NT2/D1 (cell line): Measurements from ENCODE around the gene AGMO.

Experiments
- DNase-seq: peaks from one replicate; pipeline ENCODE4 v3.0.0-alpha.2; 2011; ENCODE audit warnings: low read depth, low spot score
- H3K27me3 ChIP-seq: 2 replicates; pipeline ENCODE4 v1.6.0; 2011; ENCODE audit warnings: mild to moderate bottlenecking; ENCODE audit not compliant: insufficient read length, insufficient read depth
- H3K36me3 ChIP-seq: 2 replicates; pipeline ENCODE4 v1.6.1; 2011; ENCODE audit warnings: mild to moderate bottlenecking, low read length, mixed read lengths; ENCODE audit not compliant: insufficient read depth, insufficient read length
- H3K4me1 ChIP-seq: 2 replicates; pipeline ENCODE4 v1.5.1; 2011; ENCODE audit not compliant: insufficient read depth, insufficient read length
- H3K4me3 ChIP-seq: 2 replicates; pipeline ENCODE4 v1.5.1; 2011; ENCODE audit warnings: low read depth; ENCODE audit not compliant: insufficient read length
- H3K9ac ChIP-seq: 2 replicates; pipeline ENCODE4 v1.6.0; 2011; ENCODE audit warnings: low read depth; ENCODE audit not compliant: insufficient read length
- H3K9me3 ChIP-seq: 2 replicates; pipeline ENCODE4 v1.5.1; 2011; ENCODE audit warnings: mild to moderate bottlenecking, low read length; ENCODE audit not compliant: insufficient read depth
- SUZ12 ChIP-seq: IDR thresholded peaks from 2 replicates; pipeline ENCODE4 v1.6.1; 2011; ENCODE audit not compliant: insufficient read length, insufficient read depth; ENCODE audit errors: extremely low read depth
- YY1 ChIP-seq: IDR thresholded peaks from 2 replicates; pipeline ENCODE4 v1.6.1; 2011; ENCODE audit not compliant: insufficient read length, insufficient read depth
- ZNF274 ChIP-seq: IDR thresholded peaks from 2 replicates; pipeline ENCODE4 v1.6.1; 2011; ENCODE audit warnings: mild to moderate bottlenecking, low read depth, low read length

AGMO gene

GRCh38 chr7:15461576-15461975 lies 100.2 kb downstream of the AGMO start:
- H3K9me3 ChIP-seq, result no peaks in the 10 kb centered on the region
- no peaks in the 10 kb centered on the region for H3K36me3 ChIP-seq
- no peaks in the 10 kb centered on the region for H3K4me1 ChIP-seq
- H3K9ac ChIP-seq, result no peak overlapping the region
- no peak for TF ChIP-seq YY1
- TF ChIP-seq SUZ12, result no peak
- TF ChIP-seq ZNF274, result no peak
- no peak overlapping the region for H3K4me3 ChIP-seq
- no peaks in the 10 kb centered on the region for H3K27me3 ChIP-seq
- no peak for DNase-seq

GRCh38 chr7:15459018-15459615 lies 102.7 kb downstream of the AGMO start:
- Histone ChIP-seq H3K27me3 (no peaks in the 10 kb centered on the region), H3K9ac (no peak overlapping the region), H3K36me3 (no peaks in the 10 kb centered on the region), H3K9me3 (no peaks in the 10 kb centered on the region), H3K4me1 (no peaks in the 10 kb centered on the region), H3K4me3 (no peak overlapping the region)
- TF ChIP-seq YY1 (no peak), ZNF274 (no peak), SUZ12 (no peak)
- no peak for DNase-seq

- Histone ChIP-seq H3K9ac (no peak overlapping the region), H3K9me3 (no peaks in the 10 kb centered on the region), H3K36me3 (no peaks in the 10 kb centered on the region), H3K4me1 (peaks cover 1% of the 10 kb centered on the region), H3K27me3 (no peaks in the 10 kb centered on the region), H3K4me3 (no peak overlapping the region)
- DNase-seq, result no peak
- no peak for TF ChIP-seq YY1
- TF ChIP-seq ZNF274, result no peak
- TF ChIP-seq SUZ12, result no peak
Measured at GRCh38 chr7:15457990-15458955, 103.5 kb downstream of the AGMO start.

- no peak for DNase-seq
- Histone ChIP-seq H3K4me3 (no peak overlapping the region), H3K9ac (no peak overlapping the region), H3K36me3 (no peaks in the 10 kb centered on the region), H3K4me1 (peaks cover 2% of the 10 kb centered on the region), H3K27me3 (no peaks in the 10 kb centered on the region), H3K9me3 (no peaks in the 10 kb centered on the region)
- TF ChIP-seq ZNF274 (no peak), YY1 (no peak), SUZ12 (no peak)
Measured at GRCh38 chr7:15452670-15453069, 109.1 kb downstream of the AGMO start.

- Histone ChIP-seq H3K36me3 (no peaks in the 10 kb centered on the region), H3K9me3 (no peaks in the 10 kb centered on the region)
- no peak for TF ChIP-seq YY1
- TF ChIP-seq ZNF274, result no peak
- no peak for TF ChIP-seq SUZ12
Measured at GRCh38 chr7:15446722-15447121, 115.1 kb downstream of the AGMO start.

GRCh38 chr7:15446280-15446679 lies 115.5 kb downstream of the AGMO start:
- DNase-seq, result no peak
- no peaks in the 10 kb centered on the region for H3K27me3 ChIP-seq
- no peaks in the 10 kb centered on the region for H3K36me3 ChIP-seq
- no peaks in the 10 kb centered on the region for H3K4me1 ChIP-seq
- no peak overlapping the region for H3K4me3 ChIP-seq
- H3K9me3 ChIP-seq, result no peaks in the 10 kb centered on the region
- TF ChIP-seq YY1 (no peak), ZNF274 (no peak), SUZ12 (no peak)
- H3K9ac ChIP-seq, result no peak overlapping the region

More at GRCh38 chr7:15446722-15447121, 115.1 kb downstream of the AGMO start:
- no peak overlapping the region for H3K4me3 ChIP-seq
- H3K27me3 ChIP-seq, result no peaks in the 10 kb centered on the region
- H3K9ac ChIP-seq, result no peak overlapping the region
- H3K4me1 ChIP-seq, result no peaks in the 10 kb centered on the region
- no peak for DNase-seq

GRCh38 chr7:15441915-15442314 lies 119.9 kb downstream of the AGMO start:
- TF ChIP-seq YY1 (no peak), SUZ12 (no peak), ZNF274 (no peak)
- Histone ChIP-seq H3K27me3 (no peaks in the 10 kb centered on the region), H3K9ac (no peak overlapping the region), H3K9me3 (no peaks in the 10 kb centered on the region), H3K4me3 (no peak overlapping the region), H3K4me1 (no peaks in the 10 kb centered on the region), H3K36me3 (no peaks in the 10 kb centered on the region)
- DNase-seq, result no peak
